ENCODE measurements around the gene SKP2.

DNA sequence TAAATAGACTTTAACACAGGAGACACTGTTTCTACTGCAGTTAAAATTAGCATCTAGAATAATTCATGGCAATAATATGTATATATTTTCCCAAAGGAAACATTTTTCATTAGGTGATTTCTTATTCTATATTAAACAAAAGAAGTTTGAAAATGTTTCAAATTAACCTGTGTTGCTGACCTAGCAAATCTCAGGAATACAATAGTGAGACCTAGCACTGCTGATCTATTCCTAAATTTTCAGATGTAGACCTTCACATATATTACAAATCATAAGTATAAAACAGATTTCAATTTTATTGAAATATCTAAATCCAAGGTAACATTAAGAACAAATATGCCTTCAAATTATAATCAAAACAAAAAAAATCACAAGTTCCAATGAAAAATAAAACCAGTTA lies 15.3 kb upstream of the SKP2 start:
- TF ChIP-seq POLR2A (IDR thresholded peaks at IDR 0.05; ENCODE audit: low read length) (no peak), GATA1 (IDR thresholded peaks at IDR 0.05; ENCODE audit: low read depth, low read length) (no peak)

Measured in erythroblast (primary cell).